Gastroesophageal sphincter (tissue), 3 donors: Measurements from ENCODE around the gene IGSF8.
A peak's percentile ranks its signal among the peaks of the same experiment; 100 is the strongest.

Experiments used
- EP300 ChIP-seq: sonication (generic); formaldehyde crosslinking; IDR thresholded peaks from one replicate; pipeline ENCODE4 v1.6.1; 2017; ENCODE audit warnings: antibody characterized with exemption, mild to moderate bottlenecking
- POLR2A ChIP-seq, 2 donors: fragments of 450-650 bp; IDR thresholded peaks; one replicate each; pipeline ENCODE4 v1.6.1; 2017; ENCODE audit warnings: antibody characterized with exemption in 2 of 2, mild to moderate bottlenecking in 2 of 2, moderate library complexity in 1 of 2
- TF ChIP-seq, protein P1 (sequence below), 4 experiments: fragments of 200-600 bp in 2 of 4; fragments of 450-650 bp in 2 of 4; sonication (generic) in 1 of 4; IDR thresholded peaks; one replicate each; pipeline ENCODE4 v1.5.1; 2017 to 2019; ENCODE audit warnings: antibody characterized with exemption in 4 of 4, mild to moderate bottlenecking in 2 of 4, moderate library complexity in 2 of 4

DNA sequence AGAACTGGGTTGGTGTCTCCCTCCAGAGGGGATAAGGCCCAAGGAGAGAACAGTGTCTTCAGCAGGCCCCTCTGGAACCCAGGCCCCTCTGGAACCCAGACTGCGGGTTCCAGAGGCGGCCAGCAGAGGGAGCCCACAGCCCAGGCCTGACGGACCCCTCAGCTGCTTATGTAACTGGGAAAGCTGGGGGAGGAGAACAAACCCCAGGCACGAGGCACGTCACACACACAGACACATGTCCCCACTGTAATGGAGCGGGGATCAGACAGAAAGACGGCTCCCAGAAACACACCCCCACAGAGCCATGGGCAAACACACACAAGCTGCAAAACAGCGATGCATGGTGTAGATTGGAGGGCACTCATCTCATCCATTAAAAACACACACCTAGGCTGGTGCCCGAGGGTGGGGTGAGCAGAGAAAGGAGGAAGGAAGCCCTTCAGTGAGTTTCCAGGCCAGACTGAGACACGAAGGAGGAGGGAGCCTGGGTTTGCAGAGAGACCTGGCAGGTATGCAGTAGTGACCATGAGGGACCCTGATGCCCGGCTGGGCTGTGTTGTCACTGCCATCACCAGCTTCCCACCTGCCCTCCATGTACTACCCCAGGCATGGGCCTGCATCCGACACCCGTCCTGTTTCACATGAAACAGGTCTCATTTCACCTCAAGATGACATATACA lies 2.8 kb upstream of the IGSF8 start:
- TF ChIP-seq, protein P1, sequence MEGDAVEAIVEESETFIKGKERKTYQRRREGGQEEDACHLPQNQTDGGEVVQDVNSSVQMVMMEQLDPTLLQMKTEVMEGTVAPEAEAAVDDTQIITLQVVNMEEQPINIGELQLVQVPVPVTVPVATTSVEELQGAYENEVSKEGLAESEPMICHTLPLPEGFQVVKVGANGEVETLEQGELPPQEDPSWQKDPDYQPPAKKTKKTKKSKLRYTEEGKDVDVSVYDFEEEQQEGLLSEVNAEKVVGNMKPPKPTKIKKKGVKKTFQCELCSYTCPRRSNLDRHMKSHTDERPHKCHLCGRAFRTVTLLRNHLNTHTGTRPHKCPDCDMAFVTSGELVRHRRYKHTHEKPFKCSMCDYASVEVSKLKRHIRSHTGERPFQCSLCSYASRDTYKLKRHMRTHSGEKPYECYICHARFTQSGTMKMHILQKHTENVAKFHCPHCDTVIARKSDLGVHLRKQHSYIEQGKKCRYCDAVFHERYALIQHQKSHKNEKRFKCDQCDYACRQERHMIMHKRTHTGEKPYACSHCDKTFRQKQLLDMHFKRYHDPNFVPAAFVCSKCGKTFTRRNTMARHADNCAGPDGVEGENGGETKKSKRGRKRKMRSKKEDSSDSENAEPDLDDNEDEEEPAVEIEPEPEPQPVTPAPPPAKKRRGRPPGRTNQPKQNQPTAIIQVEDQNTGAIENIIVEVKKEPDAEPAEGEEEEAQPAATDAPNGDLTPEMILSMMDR (IDR thresholded peaks at IDR 0.05), result peak in 3 of 4 experiments; percentile 93 to 99 (median 97)
- TF ChIP-seq EP300 (no peak), POLR2A (IDR thresholded peaks at IDR 0.05) (no peak)
